ENCODE results near the gene PTPRG. TPM values are rescaled to one million over a fixed set of nuclear protein-coding genes. Genes with fewer than 3 reads are reported as not detected.

The PTPRG gene
- total RNA-seq, 2 donors from 2014 or later: 33.9 to 39.2 TPM

DNA sequence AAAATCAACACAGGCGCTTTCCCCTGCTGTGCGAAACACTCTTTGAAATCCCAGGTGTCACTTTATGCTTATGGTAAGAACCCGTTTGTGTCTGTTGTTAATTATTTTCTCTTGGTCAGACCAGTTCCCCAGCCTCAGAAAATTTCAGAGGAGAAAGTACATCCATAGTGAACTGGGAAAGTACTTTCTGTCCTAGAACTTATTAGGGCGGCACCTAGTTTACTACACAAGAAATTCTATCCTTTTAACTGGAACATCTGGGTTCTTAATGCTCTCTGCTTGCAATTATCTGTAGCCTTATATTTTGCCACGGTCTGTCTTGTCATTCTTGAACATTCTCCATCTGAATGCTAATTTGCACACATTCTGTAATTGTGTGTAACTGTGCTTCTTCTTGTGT lies 215.0 kb downstream of the PTPRG start:
- Histone ChIP-seq H3K9me3 (no peaks in the 10 kb centered on the region), H3K4me3 (no peak overlapping the region), H3K27me3 (no peaks in the 10 kb centered on the region), H3K27ac (no peak overlapping the region), H3K4me1 (peaks cover 0 to 37% of the 10 kb centered on the region in 2 donors), H3K36me3 (no peaks in the 10 kb centered on the region)
- TF ChIP-seq, protein P1, sequence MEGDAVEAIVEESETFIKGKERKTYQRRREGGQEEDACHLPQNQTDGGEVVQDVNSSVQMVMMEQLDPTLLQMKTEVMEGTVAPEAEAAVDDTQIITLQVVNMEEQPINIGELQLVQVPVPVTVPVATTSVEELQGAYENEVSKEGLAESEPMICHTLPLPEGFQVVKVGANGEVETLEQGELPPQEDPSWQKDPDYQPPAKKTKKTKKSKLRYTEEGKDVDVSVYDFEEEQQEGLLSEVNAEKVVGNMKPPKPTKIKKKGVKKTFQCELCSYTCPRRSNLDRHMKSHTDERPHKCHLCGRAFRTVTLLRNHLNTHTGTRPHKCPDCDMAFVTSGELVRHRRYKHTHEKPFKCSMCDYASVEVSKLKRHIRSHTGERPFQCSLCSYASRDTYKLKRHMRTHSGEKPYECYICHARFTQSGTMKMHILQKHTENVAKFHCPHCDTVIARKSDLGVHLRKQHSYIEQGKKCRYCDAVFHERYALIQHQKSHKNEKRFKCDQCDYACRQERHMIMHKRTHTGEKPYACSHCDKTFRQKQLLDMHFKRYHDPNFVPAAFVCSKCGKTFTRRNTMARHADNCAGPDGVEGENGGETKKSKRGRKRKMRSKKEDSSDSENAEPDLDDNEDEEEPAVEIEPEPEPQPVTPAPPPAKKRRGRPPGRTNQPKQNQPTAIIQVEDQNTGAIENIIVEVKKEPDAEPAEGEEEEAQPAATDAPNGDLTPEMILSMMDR (IDR thresholded peaks at IDR 0.05): no peak
- no peak for DNase-seq (ENCODE audit: low spot score)

DNA sequence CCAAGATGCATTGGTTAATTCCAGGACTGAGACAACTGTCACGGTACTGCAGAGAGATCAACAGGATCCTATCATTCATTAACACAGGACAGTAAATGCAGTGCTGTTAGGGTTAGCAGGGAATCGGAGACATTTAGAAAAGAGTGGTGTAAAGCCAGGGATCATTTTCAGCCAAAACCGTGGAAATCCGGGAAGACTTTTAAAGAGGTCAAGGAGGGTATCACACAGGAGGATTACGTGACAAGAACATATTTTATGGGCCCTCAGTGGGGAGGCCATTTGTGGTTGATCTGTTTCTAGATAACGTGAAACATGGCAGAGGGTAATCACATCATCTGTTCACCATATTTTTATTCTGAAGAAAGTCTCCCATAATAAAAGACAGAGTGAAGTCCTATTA lies 216.1 kb downstream of the PTPRG start:
- H3K4me3 ChIP-seq: no peak overlapping the region
- H3K27ac ChIP-seq: no peak overlapping the region
- H3K27me3 ChIP-seq: no peaks in the 10 kb centered on the region
- H3K36me3 ChIP-seq: no peaks in the 10 kb centered on the region
- no peaks in the 10 kb centered on the region for H3K9me3 ChIP-seq
- TF ChIP-seq, protein P1 (IDR thresholded peaks at IDR 0.05): no peak
- no peak for DNase-seq (ENCODE audit: low spot score)
- H3K4me1 ChIP-seq: peaks cover 0 to 35% of the 10 kb centered on the region in 2 donors

DNA sequence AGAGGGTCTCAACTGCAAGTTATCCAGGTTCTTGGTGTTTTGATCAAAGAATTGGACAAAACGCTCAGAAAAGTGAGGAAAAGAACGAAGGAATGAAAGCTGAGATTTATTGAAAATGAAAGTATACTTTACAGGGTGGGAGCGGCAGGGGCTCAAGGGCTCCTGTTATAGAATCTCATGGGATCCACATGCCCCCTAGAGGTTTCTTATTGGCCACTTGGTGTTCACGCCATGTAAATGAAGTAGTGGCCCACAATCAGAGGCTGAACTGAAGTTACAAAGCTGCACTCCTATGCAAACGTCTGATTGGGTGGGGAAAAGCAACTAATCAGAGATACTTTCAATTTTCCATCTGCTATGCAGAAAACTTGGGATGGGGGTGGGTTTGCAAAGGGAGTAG lies 216.7 kb downstream of the PTPRG start:
- Histone ChIP-seq H3K9me3 (no peaks in the 10 kb centered on the region), H3K27me3 (no peaks in the 10 kb centered on the region), H3K4me3 (no peak overlapping the region), H3K36me3 (no peaks in the 10 kb centered on the region), H3K27ac (no peak overlapping the region), H3K4me1 (peaks cover 0 to 30% of the 10 kb centered on the region in 2 donors)
- DNase-seq (ENCODE audit: low spot score): no peak
- TF ChIP-seq, protein P1 (IDR thresholded peaks at IDR 0.05): no peak

DNA sequence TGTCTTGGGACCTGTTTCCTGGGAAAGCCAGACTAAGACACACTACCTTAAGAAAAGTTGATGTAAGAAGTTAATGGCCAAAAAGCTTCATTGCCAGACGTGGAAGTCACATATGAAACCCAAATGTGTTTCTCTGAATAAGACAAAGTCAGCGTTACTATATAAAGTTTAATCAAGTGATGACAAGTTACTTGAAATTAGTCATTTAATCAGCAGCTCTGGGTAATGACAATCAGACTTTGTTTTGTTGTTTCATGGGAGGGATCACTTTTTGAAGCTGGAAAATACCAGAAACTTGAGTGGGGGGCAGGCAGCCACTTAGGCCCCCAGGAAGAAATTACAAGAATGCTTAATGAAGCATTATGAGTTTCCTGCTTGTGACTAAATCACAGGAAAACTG lies 218.6 kb downstream of the PTPRG start:
- Histone ChIP-seq H3K9me3 (no peaks in the 10 kb centered on the region), H3K27ac (peak overlapping the region in 1 of 2 donors; percentile 8), H3K36me3 (no peaks in the 10 kb centered on the region), H3K4me1 (peaks cover 0 to 20% of the 10 kb centered on the region in 2 donors), H3K4me3 (no peak overlapping the region), H3K27me3 (no peaks in the 10 kb centered on the region)
- no peak for DNase-seq (ENCODE audit: low spot score)
- TF ChIP-seq, protein P1 (IDR thresholded peaks at IDR 0.05): no peak

DNA sequence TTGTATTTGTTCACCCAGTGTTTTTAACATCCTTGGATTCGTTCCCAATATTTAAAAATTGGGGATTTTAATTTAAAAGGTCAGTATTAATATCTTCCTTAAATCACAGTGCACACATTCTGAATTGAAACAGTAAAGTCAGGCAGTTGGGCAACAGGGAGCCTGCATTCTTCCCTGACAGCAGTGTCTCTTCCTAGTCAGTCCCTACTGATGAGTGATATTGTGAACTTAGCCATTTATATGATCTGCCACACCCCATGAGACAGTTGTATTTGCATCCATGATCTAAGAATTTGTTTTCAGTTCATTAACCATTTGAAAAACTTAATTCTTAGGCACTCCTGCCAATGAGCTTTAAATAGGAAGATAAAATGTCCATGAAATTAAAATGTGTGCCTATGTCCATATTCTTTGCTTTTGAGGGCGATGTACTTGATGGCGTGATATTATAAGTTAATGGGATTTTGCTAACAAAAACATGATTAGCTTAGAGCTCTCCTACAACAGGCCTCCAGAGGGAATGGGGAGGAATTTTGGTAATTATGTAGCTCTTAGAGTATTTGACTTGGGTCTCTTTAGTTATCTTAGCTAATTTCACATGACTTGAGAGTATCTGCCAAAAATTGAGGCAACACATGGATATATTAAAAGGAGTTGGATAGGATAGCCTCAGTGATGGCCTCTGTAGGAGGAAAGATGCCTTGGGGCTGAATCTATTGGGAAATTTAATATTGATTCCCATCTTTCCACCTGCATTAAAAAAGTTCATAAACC lies 219.3 kb downstream of the PTPRG start:
- H3K4me3 ChIP-seq: no peak overlapping the region
- H3K27ac ChIP-seq: peak overlapping the region in 1 of 2 donors; percentile 8
- peaks cover 0 to 20% of the 10 kb centered on the region in 2 donors for H3K4me1 ChIP-seq
- no peaks in the 10 kb centered on the region for H3K36me3 ChIP-seq
- no peaks in the 10 kb centered on the region for H3K27me3 ChIP-seq
- no peak for DNase-seq (ENCODE audit: low spot score)
- TF ChIP-seq, protein P1 (IDR thresholded peaks at IDR 0.05): no peak
- H3K9me3 ChIP-seq: no peaks in the 10 kb centered on the region
